Stimulated activated effector memory CD8-positive, alpha-beta T cell treated with anti-CD3 and anti-CD28 coated beads, Interleukin-12 subunit alpha, Interleukin-12 subunit beta, amount 100 ng/mL, for 72 hours (primary cell): ENCODE results near the gene ANO10.

Experiments used
- ATAC-seq: fragments of 150-1000 bp; cut with Tn5 transposase; 2 replicates; pipeline ENCODE4 v1.10.0; 2021
- DNase-seq, 2 donors: peaks; one replicate each; pipeline ENCODE4 v3.0.0; 2021 to 2022; ENCODE audit warnings: low spot score in 2 of 2
- H3K27ac Mint-ChIP-seq: one replicate; pipeline ENCODE4 v1.8.0; 2022; ENCODE audit warnings: mild to moderate bottlenecking, mixed read lengths
- H3K36me3 Mint-ChIP-seq: one replicate; pipeline ENCODE4 v1.8.0; 2022; ENCODE audit warnings: mild to moderate bottlenecking, mixed read lengths
- H3K4me1 Mint-ChIP-seq: one replicate; pipeline ENCODE4 v1.8.0; 2022; ENCODE audit warnings: mixed read lengths
- H3K4me3 Mint-ChIP-seq: one replicate; pipeline ENCODE4 v1.8.0; 2022; ENCODE audit warnings: mild to moderate bottlenecking, mixed read lengths
- H3K9me3 Mint-ChIP-seq: one replicate; pipeline ENCODE4 v1.8.0; 2022; ENCODE audit warnings: mixed read lengths

ANO10 gene

DNA sequence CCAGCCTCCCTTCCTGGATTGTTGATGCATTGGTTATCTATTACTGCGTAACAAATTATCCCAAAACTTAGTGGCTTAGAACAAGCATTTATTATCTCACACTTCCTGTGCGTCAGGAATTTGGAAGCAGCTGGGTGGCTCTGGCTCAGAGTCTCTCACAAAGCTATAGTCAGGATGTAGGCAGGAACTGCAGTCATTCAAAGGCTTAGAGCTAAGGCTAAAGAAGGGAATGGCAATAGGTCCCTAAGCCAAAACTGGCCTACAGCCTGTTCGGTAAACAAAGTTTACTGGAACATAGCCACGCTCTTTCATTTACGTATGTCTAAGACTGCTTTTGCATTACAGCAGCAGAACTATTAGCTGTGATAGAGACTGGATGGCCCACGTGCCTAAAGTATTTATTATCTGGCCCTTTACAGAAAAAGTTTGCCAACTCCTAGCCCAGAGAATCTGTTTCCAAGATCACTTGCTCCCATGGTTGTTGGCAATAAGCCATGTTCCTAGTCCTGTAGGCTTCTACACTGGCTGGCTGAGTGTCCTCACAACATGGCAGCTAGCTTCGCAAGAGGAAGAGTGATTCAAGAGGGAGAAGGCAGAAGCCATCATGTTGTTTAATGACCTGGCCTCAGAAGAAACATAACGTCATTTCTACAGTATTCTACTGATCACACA, 203.1 kb downstream of the ANO10 start:
- ATAC-seq: no peak
- no peak overlapping the region for H3K27ac Mint-ChIP-seq
- H3K36me3 Mint-ChIP-seq: no peaks in the 10 kb centered on the region
- H3K4me1 Mint-ChIP-seq: peaks cover 5% of the 10 kb centered on the region
- no peak overlapping the region for H3K4me3 Mint-ChIP-seq
- no peaks in the 10 kb centered on the region for H3K9me3 Mint-ChIP-seq
- DNase-seq: no peak

- no peak overlapping the region for H3K27ac Mint-ChIP-seq
- H3K9me3 Mint-ChIP-seq: no peaks in the 10 kb centered on the region
- H3K4me3 Mint-ChIP-seq: no peak overlapping the region
- no peaks in the 10 kb centered on the region for H3K36me3 Mint-ChIP-seq
- DNase-seq (no peak), ATAC-seq (no peak)
- H3K4me1 Mint-ChIP-seq: peaks cover 18% of the 10 kb centered on the region
Measured at GRCh38 chr3:43417133-43417532, 204.7 kb downstream of the ANO10 start.

DNA sequence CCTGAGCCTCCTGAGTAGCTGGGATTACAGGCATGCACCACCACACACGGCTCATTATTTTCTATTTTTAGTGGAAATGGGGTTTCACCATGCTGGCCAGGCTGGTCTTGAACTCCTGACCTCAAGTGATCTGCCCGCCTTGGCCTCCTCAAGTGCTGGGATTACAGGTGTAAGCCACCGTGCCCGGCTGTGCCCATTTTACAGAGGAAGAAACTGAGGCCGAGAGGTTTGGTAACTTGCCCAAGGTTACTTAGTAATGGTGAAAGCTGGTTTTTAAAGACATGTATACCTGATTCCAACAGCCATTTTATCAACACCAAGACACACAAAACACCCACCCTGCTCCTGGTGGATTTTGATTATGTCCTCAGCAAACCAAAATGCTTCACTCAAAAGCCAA, 206.7 kb downstream of the ANO10 start:
- H3K4me1 Mint-ChIP-seq: peaks cover 18% of the 10 kb centered on the region
- H3K9me3 Mint-ChIP-seq: no peaks in the 10 kb centered on the region
- ATAC-seq (no peak), DNase-seq (no peak)
- H3K27ac Mint-ChIP-seq: no peak overlapping the region
- no peaks in the 10 kb centered on the region for H3K36me3 Mint-ChIP-seq
- no peak overlapping the region for H3K4me3 Mint-ChIP-seq

DNA sequence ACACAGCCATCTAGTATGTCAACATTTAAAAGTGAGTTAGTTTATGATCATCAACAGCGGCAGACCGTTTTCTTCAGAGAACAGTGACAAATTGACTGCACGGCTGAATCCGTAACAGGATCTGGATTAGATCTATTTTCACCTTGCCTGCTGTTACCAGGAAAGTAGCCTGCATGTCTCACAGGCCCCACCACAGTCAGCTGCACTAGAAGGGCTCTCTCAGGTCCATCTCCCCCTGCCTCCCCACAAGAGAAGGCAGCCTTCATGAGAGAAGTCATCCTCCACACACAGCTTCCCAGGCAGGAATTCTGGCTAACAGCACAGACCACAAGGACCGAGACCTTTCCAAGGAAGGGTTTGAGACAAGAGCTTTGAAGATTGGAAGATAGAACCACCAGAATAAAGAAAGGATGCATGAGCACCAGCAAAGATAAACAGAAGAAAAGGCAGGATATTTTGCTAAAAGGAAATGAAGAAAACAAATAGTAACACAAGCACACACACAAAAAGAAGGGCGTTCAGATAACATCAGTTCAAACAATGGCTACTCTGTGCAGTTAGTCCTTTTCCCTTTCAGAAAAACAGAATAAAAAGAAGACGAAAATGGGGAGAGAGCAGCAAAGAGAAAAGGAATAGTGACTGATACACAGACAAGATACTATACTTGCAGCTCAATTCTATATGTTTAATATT, 208.0 kb downstream of the ANO10 start:
- Mint-ChIP-seq H3K4me3 (no peak overlapping the region), H3K36me3 (no peaks in the 10 kb centered on the region), H3K9me3 (no peaks in the 10 kb centered on the region), H3K27ac (peak overlapping the region; percentile 26), H3K4me1 (peaks cover 18% of the 10 kb centered on the region)
- ATAC-seq: no peak
- no peak for DNase-seq

- no peak overlapping the region for H3K4me3 Mint-ChIP-seq
- H3K4me1 Mint-ChIP-seq: peaks cover 18% of the 10 kb centered on the region
- DNase-seq: no peak
- no peaks in the 10 kb centered on the region for H3K36me3 Mint-ChIP-seq
- no peak for ATAC-seq
- no peak overlapping the region for H3K27ac Mint-ChIP-seq
- no peaks in the 10 kb centered on the region for H3K9me3 Mint-ChIP-seq
Measured at GRCh38 chr3:43411429-43411828, 210.4 kb downstream of the ANO10 start.

- no peak for DNase-seq
Measured at GRCh38 chr3:43410592-43410991, 211.2 kb downstream of the ANO10 start.

GRCh38 chr3:43409506-43409905, 212.3 kb downstream of the ANO10 start:
- DNase-seq (no peak), ATAC-seq (no peak)
- H3K27ac Mint-ChIP-seq: no peak overlapping the region
- H3K4me3 Mint-ChIP-seq: no peak overlapping the region
- peaks cover 18% of the 10 kb centered on the region for H3K4me1 Mint-ChIP-seq
- H3K36me3 Mint-ChIP-seq: no peaks in the 10 kb centered on the region
- no peaks in the 10 kb centered on the region for H3K9me3 Mint-ChIP-seq

More at GRCh38 chr3:43410592-43410991, 211.2 kb downstream of the ANO10 start:
- Mint-ChIP-seq H3K9me3 (no peaks in the 10 kb centered on the region), H3K36me3 (no peaks in the 10 kb centered on the region), H3K4me3 (no peak overlapping the region), H3K27ac (no peak overlapping the region), H3K4me1 (peaks cover 18% of the 10 kb centered on the region)
- no peak for ATAC-seq

GRCh38 chr3:43406643-43407023, 215.2 kb downstream of the ANO10 start:
- Mint-ChIP-seq H3K4me1 (no peaks in the 10 kb centered on the region), H3K36me3 (no peaks in the 10 kb centered on the region), H3K9me3 (no peaks in the 10 kb centered on the region), H3K4me3 (no peak overlapping the region), H3K27ac (no peak overlapping the region)
- ATAC-seq (no peak), DNase-seq (no peak)

DNA sequence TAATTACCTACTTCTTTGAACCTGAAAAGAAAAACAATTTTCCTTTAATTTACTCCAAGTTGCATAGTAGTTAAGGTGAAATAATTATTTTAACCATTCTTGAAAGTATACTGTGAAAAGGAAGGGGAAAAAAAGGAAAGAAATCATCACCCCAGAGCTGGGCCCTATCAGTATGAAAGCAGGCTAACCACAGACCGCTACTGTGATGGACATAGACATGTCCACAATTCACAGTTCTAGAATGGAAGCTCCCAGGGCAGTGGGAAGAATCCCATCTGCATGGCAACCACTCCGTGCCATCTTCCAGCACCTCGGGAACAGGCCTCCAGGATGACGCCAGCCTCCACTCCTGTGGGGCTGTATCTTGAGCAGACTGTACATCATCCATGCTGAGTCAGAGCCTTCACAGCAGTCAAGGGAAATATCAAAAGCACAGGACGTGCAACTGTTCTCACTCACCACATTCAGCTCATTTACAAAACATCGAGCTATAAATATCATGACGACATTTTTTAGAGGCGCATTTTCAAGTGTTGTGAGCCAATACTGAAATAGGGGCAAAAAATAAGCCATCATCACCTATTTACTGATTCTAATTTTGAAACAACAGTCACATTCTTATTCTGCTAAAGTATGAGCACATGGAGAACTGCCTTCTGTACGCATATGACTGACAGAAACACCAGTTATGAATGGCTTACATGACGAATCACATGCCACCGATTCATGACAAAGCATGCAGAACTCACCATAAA, 215.7 kb downstream of the ANO10 start:
- Mint-ChIP-seq H3K9me3 (no peaks in the 10 kb centered on the region), H3K4me3 (no peak overlapping the region), H3K27ac (no peak overlapping the region), H3K4me1 (no peaks in the 10 kb centered on the region), H3K36me3 (no peaks in the 10 kb centered on the region)
- DNase-seq (no peak), ATAC-seq (peak; percentile 62)

DNA sequence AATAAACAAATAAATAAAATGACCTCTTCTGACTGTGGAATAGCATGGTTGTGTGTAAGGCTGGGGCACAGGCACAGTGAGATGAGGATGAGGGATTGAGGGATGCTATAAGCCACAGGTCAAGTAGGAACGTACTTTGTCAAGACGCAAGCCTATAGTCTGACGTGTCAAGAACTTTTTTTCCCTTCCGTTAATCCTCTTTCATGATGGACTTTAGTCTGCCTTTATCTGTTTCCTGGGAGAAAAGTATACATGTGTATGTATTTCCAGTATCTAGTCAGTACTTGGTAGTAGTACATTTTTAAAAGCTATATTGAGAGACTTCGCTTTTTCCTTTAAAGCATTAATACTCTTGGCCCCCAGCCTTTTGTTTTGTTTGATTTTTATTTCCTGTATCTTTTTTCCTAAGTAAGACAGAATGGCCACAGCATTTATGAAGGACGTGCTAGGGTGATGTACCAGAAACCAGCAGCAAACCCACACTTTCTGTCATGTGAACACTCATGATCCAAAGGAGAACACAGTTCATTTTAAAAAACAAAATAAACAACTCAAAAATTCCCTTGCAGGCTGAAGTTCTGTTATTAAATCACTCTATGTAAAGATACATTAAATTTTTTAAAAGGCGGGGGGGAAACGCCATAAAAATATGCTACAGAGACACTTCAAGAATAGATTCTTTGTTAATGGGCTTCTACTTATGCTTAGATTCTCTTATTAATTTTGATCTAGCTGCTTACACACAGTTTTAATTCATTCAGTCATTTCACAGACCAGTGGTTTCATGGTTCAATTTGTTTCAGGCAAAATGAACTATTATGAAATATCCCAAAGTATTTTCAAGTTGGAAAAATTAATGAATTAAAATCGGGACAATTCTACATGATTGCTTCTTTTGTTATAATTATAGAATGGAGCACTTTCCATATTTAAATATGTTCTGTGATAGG, 220.8 kb downstream of the ANO10 start:
- peaks cover 9% of the 10 kb centered on the region for H3K4me1 Mint-ChIP-seq
- no peak for DNase-seq
- ATAC-seq: no peak
- H3K4me3 Mint-ChIP-seq: no peak overlapping the region
- H3K9me3 Mint-ChIP-seq: no peaks in the 10 kb centered on the region
- H3K27ac Mint-ChIP-seq: no peak overlapping the region
- H3K36me3 Mint-ChIP-seq: no peaks in the 10 kb centered on the region

DNA sequence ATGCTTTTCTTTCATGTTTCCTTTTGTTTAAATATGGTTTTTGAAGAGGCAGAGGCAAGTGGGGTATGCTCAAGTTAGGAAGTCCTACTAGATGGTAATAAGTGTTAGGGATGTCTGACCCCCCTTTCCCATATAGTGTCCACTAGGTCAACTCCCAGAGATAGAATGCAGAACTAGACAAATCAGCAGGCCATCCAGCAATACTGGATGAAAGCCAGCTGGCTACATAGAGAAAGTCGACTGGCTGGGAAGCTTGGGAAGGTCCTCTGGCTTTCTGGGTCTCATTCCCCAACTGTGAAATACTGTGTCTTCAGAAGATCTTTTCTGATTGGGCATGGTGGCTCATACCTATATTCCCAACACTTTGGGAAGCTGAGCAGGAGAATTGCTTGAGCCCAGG, 221.6 kb downstream of the ANO10 start:
- DNase-seq: no peak
- ATAC-seq: no peak
- no peaks in the 10 kb centered on the region for H3K36me3 Mint-ChIP-seq
- no peaks in the 10 kb centered on the region for H3K9me3 Mint-ChIP-seq
- H3K4me1 Mint-ChIP-seq: peaks cover 9% of the 10 kb centered on the region
- no peak overlapping the region for H3K27ac Mint-ChIP-seq
- no peak overlapping the region for H3K4me3 Mint-ChIP-seq

DNA sequence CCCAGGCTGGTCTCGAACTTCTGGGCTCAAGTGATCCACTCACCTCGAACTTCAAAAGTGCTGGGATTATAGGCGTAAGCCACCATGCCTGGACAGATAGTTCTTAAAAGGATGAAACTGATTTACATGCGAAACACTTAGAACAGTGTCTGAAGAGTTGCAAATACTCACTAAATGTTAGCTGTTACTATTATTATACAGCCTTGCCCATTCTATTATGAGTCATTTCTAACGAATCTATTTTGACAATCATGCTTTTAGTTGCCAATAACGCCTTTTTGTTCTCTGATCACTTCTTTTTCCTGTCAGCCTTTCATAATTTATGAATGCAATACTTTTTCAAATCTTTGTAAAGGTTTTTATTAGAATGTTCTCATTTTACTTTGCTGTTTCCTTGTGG, 222.8 kb downstream of the ANO10 start:
- H3K4me3 Mint-ChIP-seq: no peak overlapping the region
- peaks cover 16% of the 10 kb centered on the region for H3K4me1 Mint-ChIP-seq
- H3K9me3 Mint-ChIP-seq: no peaks in the 10 kb centered on the region
- ATAC-seq (no peak), DNase-seq (no peak)
- no peaks in the 10 kb centered on the region for H3K36me3 Mint-ChIP-seq
- no peak overlapping the region for H3K27ac Mint-ChIP-seq

- H3K36me3 Mint-ChIP-seq: no peaks in the 10 kb centered on the region
- no peak for DNase-seq
Measured at GRCh38 chr3:43394041-43394554, 227.7 kb downstream of the ANO10 start.

DNA sequence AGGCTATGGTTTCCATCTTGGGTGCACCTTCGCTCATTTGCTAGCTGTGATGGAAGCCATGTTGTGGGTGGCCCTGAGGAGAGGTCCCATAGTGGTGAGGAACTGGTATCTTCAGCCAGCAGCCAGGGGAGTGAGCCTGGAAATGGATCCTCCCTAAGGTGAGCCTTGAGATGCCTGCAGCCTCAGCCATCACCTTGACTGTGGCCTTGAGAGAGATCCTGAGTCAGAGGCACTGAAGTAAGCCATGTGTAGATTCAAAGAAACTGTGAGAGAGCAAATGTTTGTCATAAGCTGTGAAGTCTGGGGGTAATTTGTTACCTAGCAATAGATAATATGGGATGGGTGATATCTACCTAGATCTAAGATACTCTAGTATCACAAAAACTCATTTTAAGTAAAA, 230.2 kb downstream of the ANO10 start:
- DNase-seq (no peak), ATAC-seq (peak; percentile 33)
- Mint-ChIP-seq H3K27ac (peak overlapping the region; percentile 92), H3K9me3 (peaks cover 7% of the 10 kb centered on the region), H3K36me3 (no peaks in the 10 kb centered on the region), H3K4me1 (peaks cover 72% of the 10 kb centered on the region), H3K4me3 (no peak overlapping the region)

More at GRCh38 chr3:43394041-43394554, 227.7 kb downstream of the ANO10 start:
- no peak for ATAC-seq
- Mint-ChIP-seq H3K4me3 (no peak overlapping the region), H3K4me1 (peaks cover 48% of the 10 kb centered on the region), H3K27ac (no peak overlapping the region), H3K9me3 (peaks cover 7% of the 10 kb centered on the region)

DNA sequence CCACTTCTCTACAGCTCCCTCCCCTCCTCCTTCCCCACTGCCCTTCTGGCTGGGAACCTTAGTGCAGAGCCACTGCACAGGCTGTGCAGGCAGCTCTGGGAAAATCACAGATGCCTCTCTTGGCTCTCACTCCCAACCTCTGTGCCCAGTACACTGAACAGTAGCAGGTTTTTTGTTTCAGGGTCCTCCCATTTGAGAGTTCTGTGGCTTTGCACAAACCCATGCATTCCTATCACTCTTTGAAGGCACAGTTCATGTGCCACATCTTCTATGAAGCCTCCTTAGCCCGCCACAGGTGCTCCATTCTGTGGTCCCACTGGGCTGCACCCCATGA, 231.6 kb downstream of the ANO10 start:
- peaks cover 80% of the 10 kb centered on the region for H3K4me1 Mint-ChIP-seq

More for the DNA sequence above, 231.6 kb downstream of the ANO10 start:
- ATAC-seq (no peak), DNase-seq (no peak)
- peak overlapping the region; percentile 34 for H3K4me3 Mint-ChIP-seq
- peaks cover 7% of the 10 kb centered on the region for H3K9me3 Mint-ChIP-seq
- no peaks in the 10 kb centered on the region for H3K36me3 Mint-ChIP-seq
- H3K27ac Mint-ChIP-seq: peak overlapping the region; percentile 92
